K562 (cell line): Measurements from ENCODE around the gene ECE2. TPM values are rescaled to one million over a fixed set of nuclear protein-coding genes. Genes with fewer than 3 reads are reported as not detected.

Source experiments
- ATAC-seq: fragments of 200-7000 bp; cut with Tn5 transposase; 3 replicates; pipeline ENCODE4 v1.9.1; 2020; ENCODE audit warnings: moderate library complexity
- BruUV-seq: library from RNA; stranded (reverse); fragments of 400-500 nt; replicated peaks from 2 replicates; lab custom pipeline; 2021; lab: Mats Ljungman, UMichigan
- CTCF ChIA-PET: fragments of 300-600 bp; formaldehyde crosslinking; extraction: SDS; loops from one replicate; lab custom pipeline; 2021; ENCODE audit warnings: low intra/inter-chr PET ratio; lab: Yijun Ruan, JAX
- POLR2A ChIA-PET: fragments of 300-600, 350-650 bp; sonication (Branson Sonifier 250); formaldehyde crosslinking; extraction: SDS; loops from one replicate; lab custom pipeline; 2021; ENCODE audit warnings: antibody characterized with exemption, inconsistent platforms; lab: Yijun Ruan, JAX
- DNase-seq, 4 experiments: peaks; one replicate each; pipeline versions ENCODE4 v3.0.0 to v3.0.0-alpha.2; 2011 to 2018; ENCODE audit warnings: low spot score in 3 of 4, mixed read lengths in 3 of 4; ENCODE audit errors: extremely low read depth in 1 of 4
- FAIRE-seq: peaks from 2 replicates; lab custom pipeline; 2011; peaks lifted over from hg19 to GRCh38; lab: Jason Lieb, UNC
- H2AFZ ChIP-seq: 2 replicates; pipeline ENCODE4 v1.6.0; 2011; ENCODE audit warnings: low read depth, low read length, control low read depth, inconsistent platforms
- H3K27ac ChIP-seq: fragments of 200-600 bp; 3 replicates; pipeline ENCODE4 v1.8.0; 2011; ENCODE audit warnings: low read depth, mild to moderate bottlenecking, control low read depth, inconsistent platforms, low read length, moderate library complexity, mixed read lengths; ENCODE audit errors: extremely low read depth
- H3K27me3 ChIP-seq, 2 experiments: fragments of 300-600 bp in 1 of 2; 2 replicates in 1 of 2; 3 replicates in 1 of 2; pipeline versions ENCODE4 v1.6.0 to v1.8.0; 2011; ENCODE audit warnings: inconsistent platforms in 2 of 2, low read length in 2 of 2, mild to moderate bottlenecking in 1 of 2, mixed read lengths in 1 of 2, moderate library complexity in 1 of 2; ENCODE audit not compliant: control insufficient read depth in 2 of 2, insufficient read depth in 2 of 2
- H3K36me3 ChIP-seq: fragments of 300-600 bp; 3 replicates; pipeline ENCODE4 v1.8.0; 2011; ENCODE audit warnings: mild to moderate bottlenecking, low read length, inconsistent platforms; ENCODE audit not compliant: control insufficient read depth, insufficient read depth
- H3K4me1 ChIP-seq, 2 experiments: fragments of 200-600 bp in 1 of 2; replicated peaks in 1 of 2; 2 replicates in 1 of 2; 3 replicates in 1 of 2; pipeline versions ENCODE4 v1.5.1 to v1.8.0; 2011; ENCODE audit warnings: inconsistent platforms in 2 of 2, low read length in 2 of 2, mild to moderate bottlenecking in 1 of 2, mixed read lengths in 1 of 2, moderate library complexity in 1 of 2; ENCODE audit not compliant: control insufficient read depth in 2 of 2, insufficient read depth in 2 of 2
- H3K4me2 ChIP-seq: 2 replicates; pipeline ENCODE4 v1.6.1; 2011; ENCODE audit warnings: low read length, control low read depth, inconsistent platforms, mixed read lengths; ENCODE audit not compliant: insufficient read depth
- H3K4me3 ChIP-seq: fragments of 200-600 bp; sonication (generic), shearing (Covaris generic); 2 replicates; pipeline ENCODE4 v1.5.1; 2016; ENCODE audit warnings: control low read depth, inconsistent platforms
- H3K79me2 ChIP-seq: fragments of 200-600 bp; 3 replicates; pipeline ENCODE4 v1.8.0; 2011; ENCODE audit warnings: low read length, inconsistent platforms; ENCODE audit not compliant: control insufficient read depth, insufficient read depth
- H3K9ac ChIP-seq, 2 experiments: 2 replicates each; pipeline versions ENCODE4 v1.6.0 to v1.6.1; 2011; ENCODE audit warnings: low read depth in 2 of 2, low read length in 2 of 2, control low read depth in 1 of 2, inconsistent platforms in 1 of 2, mild to moderate bottlenecking in 1 of 2, mixed read lengths in 1 of 2; ENCODE audit not compliant: insufficient read depth in 1 of 2
- H3K9me1 ChIP-seq: one replicate; pipeline ENCODE4 v1.6.0; 2011; ENCODE audit warnings: inconsistent platforms, mild to moderate bottlenecking, low read length, moderate library complexity; ENCODE audit not compliant: control insufficient read depth, insufficient read depth
- H3K9me3 ChIP-seq: replicated peaks from 2 replicates; pipeline ENCODE4 v1.5.1; 2011; ENCODE audit warnings: low read depth, low read length, inconsistent platforms; ENCODE audit not compliant: control insufficient read depth, insufficient read depth
- H4K20me1 ChIP-seq: replicated peaks from 2 replicates; pipeline ENCODE4 v1.6.1; 2011; ENCODE audit warnings: low read length, inconsistent platforms, mixed read lengths; ENCODE audit not compliant: control insufficient read depth, insufficient read depth
- ADNP ChIP-seq: fragments of 200-800 bp; sonication (Bioruptor generic); IDR thresholded peaks from 2 replicates; pipeline ENCODE4 v1.6.1; 2016; ENCODE audit warnings: missing genetic modification characterization, missing compliant biosample characterization
- BCL6 ChIP-seq: fragments of 250-450 bp; sonication (Bioruptor Pico); IDR thresholded peaks from 2 replicates; pipeline ENCODE4 v1.4.0; 2020
- BRD4 ChIP-seq: fragments of 200-600 bp; sonication (generic); IDR thresholded peaks from 2 replicates; pipeline ENCODE4 v1.6.1; 2017; ENCODE audit warnings: inconsistent platforms
- CHD2 ChIP-seq: IDR thresholded peaks from 2 replicates; pipeline ENCODE4 v1.6.1; 2011; ENCODE audit warnings: low read depth, low read length
- CTBP1 ChIP-seq: fragments of 450-650 bp; IDR thresholded peaks from 2 replicates; pipeline ENCODE4 v1.6.1; 2016; ENCODE audit warnings: borderline replicate concordance
- HNRNPUL1 ChIP-seq: fragments of 200-400 bp; formaldehyde crosslinking; IDR thresholded peaks from 2 replicates; pipeline ENCODE4 v1.6.1; 2017; ENCODE audit warnings: low read length
- LCOR ChIP-seq: sonication (generic); formaldehyde crosslinking; IDR thresholded peaks from 2 replicates; pipeline ENCODE4 v1.8.0; 2022; ENCODE audit warnings: mild to moderate bottlenecking, missing genetic modification reagents
- MCM5 ChIP-seq: fragments of 450-650 bp; IDR thresholded peaks from 2 replicates; pipeline ENCODE4 v1.6.1; 2016; ENCODE audit warnings: low read depth
- NFRKB ChIP-seq: fragments of 450-650 bp; IDR thresholded peaks from 2 replicates; pipeline ENCODE4 v1.6.1; 2016; ENCODE audit warnings: low read depth
- PHTF2 ChIP-seq: fragments of 250-450 bp; sonication (Bioruptor Pico); IDR thresholded peaks from 2 replicates; pipeline ENCODE4 v1.5.0; 2021; ENCODE audit warnings: mild to moderate bottlenecking
- PRPF4 ChIP-seq: fragments of 200-400 bp; formaldehyde crosslinking; IDR thresholded peaks from one replicate; pipeline ENCODE4 v1.6.1; 2017; ENCODE audit warnings: low read length, low read depth, mild to moderate bottlenecking; ENCODE audit not compliant: insufficient read depth, poor library complexity, severe bottlenecking
- PTBP1 ChIP-seq: fragments of 200-400 bp; formaldehyde crosslinking; IDR thresholded peaks from 2 replicates; pipeline ENCODE4 v1.6.1; 2017; ENCODE audit warnings: low read depth, low read length
- SIRT6 ChIP-seq: IDR thresholded peaks from one replicate; pipeline ENCODE4 v1.6.1; 2012; ENCODE audit warnings: low read depth, mild to moderate bottlenecking, control low read depth, inconsistent platforms, low read length, moderate library complexity
- WGBS: fragments of 100-300 bp; shearing (Covaris generic); methylation state at CpG from one replicate; pipeline ENCODE4 v1.1.6; 2016; ENCODE audit warnings: low coverage, mixed read lengths; ENCODE audit not compliant: insufficient coverage; ENCODE audit errors: missing lambda C conversion rate; 5-methylcytosine and 5-hydroxymethylcytosine counted together
- in situ Hi-C: fragments of 300-500 bp; cut with MboI; formaldehyde crosslinking; loops from 4 replicates; pipeline ENCODE4 v1.15.0; 2018; ENCODE audit warnings: inconsistent platforms, mixed read lengths
- intact Hi-C: fragments of 100-400 bp; cut with micrococcal nuclease; formaldehyde crosslinking; loops from 2 replicates; pipeline ENCODE4 v1.14.2; 2022
- polyA plus RNA-seq, 8 experiments: library from polyadenylated mRNA; depleted of rRNA in 4 of 8; stranded (reverse) in 5 of 8; unstranded in 3 of 8; fragments of >200 nt; fragmentation: Nextera tagmentation in 2 of 8; fragmentation: Illumina TruSeq in 1 of 8; extraction: Ambion mirVana in 2 of 8; extraction: Trizol in 1 of 8; gene quantifications; 2 replicates each; pipeline versions ENCODE4 v1.2.1 to v1.2.3, GENCODE V29; 2011 to 2014; ENCODE audit warnings: inconsistent platforms in 1 of 8, missing spikeins in 1 of 8
- total RNA-seq, 7 experiments: library from RNA; depleted of rRNA in 6 of 7; stranded (reverse); fragments of >200 nt in 6 of 7; fragmentation: Illumina TruSeq in 2 of 7; extraction: Trizol in 2 of 7; gene quantifications; 2 replicates each; pipeline versions ENCODE4 v1.2.1 to v1.2.3, GENCODE V29; 2011 to 2021; ENCODE audit warnings: low replicate concordance in 1 of 7
- TF ChIP-seq, protein P1 (sequence below), 2 experiments: IDR thresholded peaks; 2 replicates each; pipeline ENCODE4 v1.6.1; 2011; ENCODE audit warnings: borderline replicate concordance in 1 of 2, control low read depth in 1 of 2, low read depth in 1 of 2, low read length in 1 of 2, mild to moderate bottlenecking in 1 of 2, mixed read lengths in 1 of 2, moderate library complexity in 1 of 2; ENCODE audit not compliant: insufficient read depth in 1 of 2, insufficient read length in 1 of 2, poor library complexity in 1 of 2, severe bottlenecking in 1 of 2; ENCODE audit errors: extremely low read depth in 1 of 2
- TF ChIP-seq, protein P2 (sequence below): fragments of 250-450 bp; sonication (Bioruptor Pico); IDR thresholded peaks from 2 replicates; pipeline ENCODE4 v1.8.0; 2022; ENCODE audit warnings: moderate library complexity, mild to moderate bottlenecking, inconsistent platforms

The ECE2 gene
- total and polyA plus RNA-seq, 9 of the 15 experiments (the other 6 are each of a cell fraction or from before 2014, with no cell fraction given): not detected

DNA sequence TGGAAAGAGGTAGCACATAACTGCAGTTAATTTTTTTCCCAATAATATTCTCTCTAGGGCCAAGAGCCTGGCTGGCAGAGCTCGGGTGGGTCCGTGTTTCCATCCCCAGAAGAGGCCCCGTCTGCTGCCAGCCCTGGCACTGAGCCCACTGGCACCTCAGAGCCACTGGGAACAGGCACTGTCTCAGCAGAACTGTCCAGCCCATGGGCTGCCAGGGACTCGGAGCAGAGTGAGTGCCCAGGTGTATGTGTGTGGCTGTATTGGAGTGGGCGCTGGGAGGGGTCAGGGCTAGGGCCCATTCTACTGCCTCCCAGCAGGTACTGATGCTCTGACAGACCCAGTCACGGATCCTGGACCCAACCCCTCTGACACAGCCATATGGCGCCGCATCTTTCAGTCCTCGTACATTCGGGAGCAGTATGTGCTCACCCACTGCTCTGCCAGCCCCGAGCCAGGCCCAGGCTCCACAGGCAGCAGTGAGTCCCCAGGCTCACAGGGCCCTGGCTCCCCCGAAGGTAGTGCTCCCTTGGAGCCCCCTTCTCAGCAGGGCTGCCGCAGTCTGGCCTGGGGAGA, 37.5 kb upstream of the ECE2 start:
- H3K4me3 ChIP-seq: no peak overlapping the region
- no TSS peak for BruUV-seq
- H3K27me3 ChIP-seq: peaks cover 0 to 26% of the 10 kb centered on the region in 2 experiments; a peak in 3 of 5 replicates
- no peak overlapping the region for H3K27ac ChIP-seq
- H3K36me3 ChIP-seq: peaks cover 14% of the 10 kb centered on the region; the same call in 2 of the 3 replicates
- DNase-seq: no peak
- FAIRE-seq: no peak
- no peaks in the 10 kb centered on the region for H3K9me1 ChIP-seq
- 7% methylated on average over 13 of the region's 13 CpGs for WGBS
- in situ Hi-C loops: no loop called here
- H3K4me2 ChIP-seq: no peak overlapping the region
- CTCF ChIA-PET: no interaction called here
- peaks cover 27% of the 10 kb centered on the region for H4K20me1 ChIP-seq
- POLR2A ChIA-PET: interaction anchor here (1.0 kb wide), 1 partner anchor 10 kb away, joined by 5 read pairs; no protein-coding TSS in a partner anchor
- H3K79me2 ChIP-seq: no peaks in the 10 kb centered on the region
- H2AFZ ChIP-seq: no peak overlapping the region
- H3K9me3 ChIP-seq: no peaks in the 10 kb centered on the region
- intact Hi-C loops: no loop called here
- peaks cover 0 to 32% of the 10 kb centered on the region in 2 experiments; a peak in 3 of 5 replicates for H3K4me1 ChIP-seq
- TF ChIP-seq BRD4 (no peak), ADNP (tag) (no peak), PTBP1 (no peak), CHD2 (no peak), CTBP1 (no peak), BCL6 (no peak), NFRKB (no peak), PRPF4 (no peak), HNRNPUL1 (no peak), PHTF2 (CRISPR knock-in tag) (no peak), SIRT6 (no peak), LCOR (no peak), MCM5 (no peak)
- TF ChIP-seq, protein P1, sequence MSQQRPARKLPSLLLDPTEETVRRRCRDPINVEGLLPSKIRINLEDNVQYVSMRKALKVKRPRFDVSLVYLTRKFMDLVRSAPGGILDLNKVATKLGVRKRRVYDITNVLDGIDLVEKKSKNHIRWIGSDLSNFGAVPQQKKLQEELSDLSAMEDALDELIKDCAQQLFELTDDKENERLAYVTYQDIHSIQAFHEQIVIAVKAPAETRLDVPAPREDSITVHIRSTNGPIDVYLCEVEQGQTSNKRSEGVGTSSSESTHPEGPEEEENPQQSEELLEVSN (IDR thresholded peaks at IDR 0.05; ENCODE audit: borderline replicate concordance in 1 of 2, extremely low read depth in 1 of 2, insufficient read depth in 1 of 2, insufficient read length in 1 of 2, low read depth in 1 of 2, low read length in 1 of 2, poor library complexity in 1 of 2, severe bottlenecking in 1 of 2): no peak
- TF ChIP-seq, protein P2, sequence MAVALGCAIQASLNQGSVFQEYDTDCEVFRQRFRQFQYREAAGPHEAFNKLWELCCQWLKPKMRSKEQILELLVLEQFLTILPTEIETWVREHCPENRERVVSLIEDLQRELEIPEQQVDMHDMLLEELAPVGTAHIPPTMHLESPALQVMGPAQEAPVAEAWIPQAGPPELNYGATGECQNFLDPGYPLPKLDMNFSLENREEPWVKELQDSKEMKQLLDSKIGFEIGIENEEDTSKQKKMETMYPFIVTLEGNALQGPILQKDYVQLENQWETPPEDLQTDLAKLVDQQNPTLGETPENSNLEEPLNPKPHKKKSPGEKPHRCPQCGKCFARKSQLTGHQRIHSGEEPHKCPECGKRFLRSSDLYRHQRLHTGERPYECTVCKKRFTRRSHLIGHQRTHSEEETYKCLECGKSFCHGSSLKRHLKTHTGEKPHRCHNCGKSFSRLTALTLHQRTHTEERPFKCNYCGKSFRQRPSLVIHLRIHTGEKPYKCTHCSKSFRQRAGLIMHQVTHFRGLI (CRISPR knock-in tag): no peak
- ATAC-seq: no peak
- no peak overlapping the region for H3K9ac ChIP-seq
